Heart left ventricle (tissue), 16 donors: ENCODE results near the gene CYP39A1. TPM values are rescaled to one million over a fixed set of nuclear protein-coding genes. Genes with fewer than 3 reads are reported as not detected.
A peak's percentile ranks its signal among the peaks of the same experiment; 100 is the strongest.

Experiments
- ATAC-seq, 4 donors: fragments of 200-7000 bp; cut with Tn5 transposase; one replicate each; pipeline ENCODE4 v1.9.1; 2020 to 2022; ENCODE audit warnings: moderate library complexity in 4 of 4, mild to moderate bottlenecking in 3 of 4, moderate number of reproducible peaks in 1 of 4
- DNase-seq, 5 donors: peaks; one replicate each; pipeline ENCODE4 v3.0.0-alpha.2; 2020
- H3K27ac ChIP-seq, 12 donors: fragments of 200-600 bp; sonication (generic) in 4 of 12; one replicate each; pipeline versions ENCODE4 v1.5.0 to v1.8.0; 2016 to 2022; ENCODE audit warnings: mild to moderate bottlenecking in 2 of 12
- H3K27me3 ChIP-seq, 9 donors: fragments of 200-600 bp; sonication (generic) in 2 of 9; one replicate each; pipeline versions ENCODE4 v1.5.1 to v1.8.0; 2016 to 2022; ENCODE audit warnings: mild to moderate bottlenecking in 3 of 9
- H3K36me3 ChIP-seq, 9 donors: fragments of 200-600 bp; sonication (generic) in 2 of 9; one replicate each; pipeline versions ENCODE4 v1.5.0 to v1.8.0; 2018 to 2022; ENCODE audit warnings: mild to moderate bottlenecking in 2 of 9
- H3K4me1 ChIP-seq, 12 donors: fragments of 200-600 bp; sonication (generic) in 4 of 12; one replicate each; pipeline versions ENCODE4 v1.5.0 to v1.8.0; 2016 to 2022; ENCODE audit warnings: mild to moderate bottlenecking in 3 of 12
- H3K4me3 ChIP-seq, 12 donors: fragments of 200-600 bp; sonication (generic) in 4 of 12; one replicate each; pipeline versions ENCODE4 v1.5.0 to v1.8.0; 2017 to 2022; ENCODE audit warnings: mild to moderate bottlenecking in 9 of 12, moderate library complexity in 4 of 12
- H3K9me3 ChIP-seq, 12 donors: fragments of 200-600 bp; sonication (generic) in 4 of 12; one replicate each; pipeline versions ENCODE4 v1.5.0 to v1.8.0; 2016 to 2022; ENCODE audit warnings: mild to moderate bottlenecking in 1 of 12
- CTCF ChIP-seq, 12 donors: fragments of 200-600 bp; sonication (generic) in 4 of 12; IDR thresholded peaks; one replicate each; pipeline versions ENCODE4 v1.5.0 to v1.8.0; 2018 to 2022; ENCODE audit warnings: antibody characterized with exemption in 12 of 12, mild to moderate bottlenecking in 5 of 12
- POLR2A ChIP-seq, 2 donors: fragments of 450-650 bp; IDR thresholded peaks; one replicate each; pipeline ENCODE4 v1.6.1; 2017; ENCODE audit warnings: antibody characterized with exemption in 2 of 2, mild to moderate bottlenecking in 2 of 2, moderate library complexity in 2 of 2
- WGBS, 4 donors: extraction: QIAGEN DNeasy Blood & Tissue Kit in 2 of 4; methylation state at CpG; one replicate each; pipeline versions ENCODE4 v1.1.5 to v1.1.7; 2013 to 2018; 5-methylcytosine and 5-hydroxymethylcytosine counted together
- intact Hi-C, 10 donors: fragments of 100-400 bp; cut with DNase I; formaldehyde crosslinking; loops; one replicate each; pipeline versions ENCODE4 v1.11.1 to v1.14.2; 2022
- polyA plus RNA-seq, 2 donors: library from polyadenylated mRNA; stranded (reverse); fragments of 200-250 nt; gene quantifications; one replicate each; pipeline ENCODE4 v1.2.3, GENCODE V29; 2013
- total RNA-seq, 9 donors: library from RNA; depleted of rRNA in 2 of 9; stranded (reverse); fragments of >200 nt in 2 of 9; fragmentation: NEBNext Ultra II Directional in 3 of 9; extraction: Animal tissue kit (Norgen Biotek cat#: 25700) in 3 of 9; gene quantifications; one replicate each; pipeline versions ENCODE4 v1.1.0 to v1.2.4, GENCODE V29; 2016 to 2023
- donor health status: ischemic (EF 13 %, LVEDD 7.1; RV severe dilation, severe dysfunction).
- donor health status: healthy with polysubstance abuse.
- donor health status: DM: no; HTN: yes; CAD: no.
- donor health status: DM: no; HTN: no; CAD: no.
- donor health status: ischemic (EF 25% LVEDD 6.9; RV normal size, moderate dysfunction).
- donor health status: ischemic (EF 25% LVEDD 5.7; RV mildly dilated, moderate dysfunction).
- donor health status: healthy.
- donor health status: DM: yes; HTN: yes; CAD: no.
- donor health status: ischemic (EF 35%, LVEDD 5.7; RV mildly dilated, moderate dysfunction).
- donor health status: nonischemic (EF 11% LVEDD 7.7; RV severe dilation, severe dysfunction).
- donor health status: DM: yes; HTN: yes; CAD: no.
- donor health status: PGD.
- donor health status: ischemic (EF 29% LVEDD 5.4; RV normal size, mild dysfunction).
- donor health status: nonischemic (EF 23%, LVEDD 6.1; RV moderate dilation, normal function).

CYP39A1 gene
- total and polyA plus RNA-seq, 11 donors = 2.9 to 10.5 (median 5.2) TPM

- H3K27me3 ChIP-seq = no peaks in the 10 kb centered on the region
- no peak for ATAC-seq
- H3K4me1 ChIP-seq = no peaks in the 10 kb centered on the region
- intact Hi-C loops = no loop called here
- DNase-seq = no peak
- 85 to 87% (median 85%) methylated on average over 2 of the region's 2 CpGs for WGBS, 4 donors
- TF ChIP-seq CTCF (IDR thresholded peaks at IDR 0.05) = no peak
- no peak for TF ChIP-seq POLR2A (IDR thresholded peaks at IDR 0.05)
- H3K27ac ChIP-seq = no peak overlapping the region
- no peak overlapping the region for H3K4me3 ChIP-seq
- H3K9me3 ChIP-seq = no peaks in the 10 kb centered on the region
- no peaks in the 10 kb centered on the region for H3K36me3 ChIP-seq
Observed at GRCh38 chr6:46690141-46690755, 37.6 kb upstream of the CYP39A1 start.

GRCh38 chr6:46689657-46690056 is 37.0 kb upstream of the CYP39A1 start:
- Histone ChIP-seq H3K4me1 (no peaks in the 10 kb centered on the region), H3K36me3 (no peaks in the 10 kb centered on the region), H3K27me3 (no peaks in the 10 kb centered on the region), H3K27ac (no peak overlapping the region), H3K4me3 (no peak overlapping the region), H3K9me3 (no peaks in the 10 kb centered on the region)
- ATAC-seq (no peak), DNase-seq (no peak)
- 90 to 96% (median 92%) methylated on average over 3 of the region's 3 CpGs for WGBS, 4 donors
- TF ChIP-seq POLR2A (IDR thresholded peaks at IDR 0.05) = no peak
- no peak for TF ChIP-seq CTCF (IDR thresholded peaks at IDR 0.05)
- intact Hi-C loops = no loop called here

- no peak overlapping the region for H3K27ac ChIP-seq
- H3K4me1 ChIP-seq = no peaks in the 10 kb centered on the region
- WGBS, 4 donors = 95 to 97% (median 96%) methylated on average over 9 to 13 of the region's 13 CpGs
- no peak overlapping the region for H3K4me3 ChIP-seq
- no peaks in the 10 kb centered on the region for H3K27me3 ChIP-seq
- peak in 1 of 4 donors; percentile 41 for ATAC-seq
- DNase-seq = no peak
- intact Hi-C loops = no loop called here
- no peak for TF ChIP-seq POLR2A (IDR thresholded peaks at IDR 0.05)
- TF ChIP-seq CTCF (IDR thresholded peaks at IDR 0.05) = no peak
- no peaks in the 10 kb centered on the region for H3K9me3 ChIP-seq
- H3K36me3 ChIP-seq = no peaks in the 10 kb centered on the region
Observed at GRCh38 chr6:46688966-46689335, 36.3 kb upstream of the CYP39A1 start.

GRCh38 chr6:46688117-46688965 is 35.7 kb upstream of the CYP39A1 start:
- intact Hi-C loops = no loop called here
- ATAC-seq (peak in 1 of 4 donors; percentile 33), DNase-seq (peak in 1 of 5 donors; percentile 49)
- Histone ChIP-seq H3K27ac (no peak overlapping the region), H3K4me3 (no peak overlapping the region), H3K27me3 (no peaks in the 10 kb centered on the region), H3K36me3 (no peaks in the 10 kb centered on the region), H3K4me1 (no peaks in the 10 kb centered on the region), H3K9me3 (no peaks in the 10 kb centered on the region)
- 91 to 95% (median 94%) methylated on average over 44 to 85 of the region's 85 CpGs for WGBS, 4 donors
- TF ChIP-seq CTCF (IDR thresholded peaks at IDR 0.05) (no peak), POLR2A (IDR thresholded peaks at IDR 0.05) (no peak)
